Neuron (in vitro differentiated cells): ENCODE measurements around the gene DNAJB13.
"Not testable (repeated sequence)": the region's sequence is repeated elsewhere in the genome, so short reads cannot be mapped to it uniquely, and the experiment has no call there.

ENCODE experiments used
- H2AFZ ChIP-seq: one replicate; pipeline ENCODE4 v1.6.1; 2013; ENCODE audit warnings: low read depth, mild to moderate bottlenecking, inconsistent platforms, low read length, moderate library complexity
- H3K27me3 ChIP-seq: one replicate; pipeline ENCODE4 v1.6.1; 2013; ENCODE audit warnings: low read length; ENCODE audit not compliant: insufficient read depth
- H3K36me3 ChIP-seq: one replicate; pipeline ENCODE4 v1.6.1; 2013; ENCODE audit warnings: low read length; ENCODE audit not compliant: insufficient read depth
- H3K4me1 ChIP-seq: one replicate; pipeline ENCODE4 v1.6.1; 2013; ENCODE audit warnings: low read length; ENCODE audit not compliant: insufficient read depth
- H3K4me3 ChIP-seq: 2 replicates; pipeline ENCODE4 v1.5.1; 2013; ENCODE audit warnings: mild to moderate bottlenecking, low read length, moderate library complexity
- H3K9me3 ChIP-seq: one replicate; pipeline ENCODE4 v1.6.1; 2013; ENCODE audit warnings: low read length

The DNAJB13 gene

GRCh38 chr11:73950869-73951710, at the start of gene DNAJB13:
Gene DNAJB13, plus strand, starts transcription at chr11:73951026. Its CDS starts 44 bp downstream, at chr11:73951070.
- Histone ChIP-seq H3K27me3 (no peaks in the 10 kb centered on the region), H3K4me3 (peak within 1 kb of the TSS; percentile 7), H2AFZ (peak within 1 kb of the TSS; percentile 19), H3K36me3 (no peaks in the 10 kb centered on the region), H3K4me1 (peaks cover 6% of the 10 kb centered on the region), H3K9me3 (no peaks in the 10 kb centered on the region)

GRCh38 chr11:73902303-73902702, 48.5 kb upstream of the DNAJB13 start:
- H3K36me3 ChIP-seq: peaks cover 51% of the 10 kb centered on the region
- no peaks in the 10 kb centered on the region for H3K27me3 ChIP-seq
- H2AFZ ChIP-seq: no peak overlapping the region
- peaks cover 2% of the 10 kb centered on the region for H3K9me3 ChIP-seq
- H3K4me3 ChIP-seq: no peak overlapping the region
- H3K4me1 ChIP-seq: no peaks in the 10 kb centered on the region

GRCh38 chr11:73907191-73907590, 43.6 kb upstream of the DNAJB13 start:
- peaks cover 56% of the 10 kb centered on the region for H3K36me3 ChIP-seq

GRCh38 chr11:73912026-73912425, 38.8 kb upstream of the DNAJB13 start:
- no peak overlapping the region for H3K4me3 ChIP-seq
- peaks cover 74% of the 10 kb centered on the region for H3K36me3 ChIP-seq
- H3K9me3 ChIP-seq: no peaks in the 10 kb centered on the region
- H3K4me1 ChIP-seq: no peaks in the 10 kb centered on the region
- no peak overlapping the region for H2AFZ ChIP-seq
- no peaks in the 10 kb centered on the region for H3K27me3 ChIP-seq

More at GRCh38 chr11:73907191-73907590, 43.6 kb upstream of the DNAJB13 start:
- no peaks in the 10 kb centered on the region for H3K27me3 ChIP-seq
- H3K4me1 ChIP-seq: no peaks in the 10 kb centered on the region
- H3K4me3 ChIP-seq: no peak overlapping the region
- no peak overlapping the region for H2AFZ ChIP-seq
- no peaks in the 10 kb centered on the region for H3K9me3 ChIP-seq

- Histone ChIP-seq H3K9me3 (no peaks in the 10 kb centered on the region), H3K4me3 (no peak overlapping the region), H3K4me1 (no peaks in the 10 kb centered on the region), H3K36me3 (peaks cover 79% of the 10 kb centered on the region), H2AFZ (no peak overlapping the region), H3K27me3 (no peaks in the 10 kb centered on the region)
Measured at GRCh38 chr11:73913472-73913871, 37.4 kb upstream of the DNAJB13 start.

GRCh38 chr11:73914284-73914683, 36.5 kb upstream of the DNAJB13 start:
- H3K9me3 ChIP-seq: no peaks in the 10 kb centered on the region
- H3K4me3 ChIP-seq: no peak overlapping the region
- peaks cover 84% of the 10 kb centered on the region for H3K36me3 ChIP-seq
- no peaks in the 10 kb centered on the region for H3K27me3 ChIP-seq
- no peaks in the 10 kb centered on the region for H3K4me1 ChIP-seq
- no peak overlapping the region for H2AFZ ChIP-seq

- H3K27me3 ChIP-seq: no peaks in the 10 kb centered on the region
- H3K4me1 ChIP-seq: no peaks in the 10 kb centered on the region
- H3K9me3 ChIP-seq: no peaks in the 10 kb centered on the region
- H2AFZ ChIP-seq: no peak overlapping the region
- H3K4me3 ChIP-seq: no peak overlapping the region
- peaks cover 81% of the 10 kb centered on the region for H3K36me3 ChIP-seq
Measured at GRCh38 chr11:73916435-73916834, 34.4 kb upstream of the DNAJB13 start.

GRCh38 chr11:73921180-73921579, 29.6 kb upstream of the DNAJB13 start:
- Histone ChIP-seq H3K4me3 (no peak overlapping the region), H2AFZ (no peak overlapping the region), H3K9me3 (no peaks in the 10 kb centered on the region), H3K36me3 (peaks cover 61% of the 10 kb centered on the region), H3K4me1 (no peaks in the 10 kb centered on the region), H3K27me3 (no peaks in the 10 kb centered on the region)

- peaks cover 3% of the 10 kb centered on the region for H3K4me1 ChIP-seq
- no peaks in the 10 kb centered on the region for H3K27me3 ChIP-seq
- H3K36me3 ChIP-seq: peaks cover 68% of the 10 kb centered on the region
- H3K9me3 ChIP-seq: peaks cover 2% of the 10 kb centered on the region
- H3K4me3 ChIP-seq: no peak overlapping the region
- H2AFZ ChIP-seq: no peak overlapping the region
Measured at GRCh38 chr11:73929388-73929787, 21.4 kb upstream of the DNAJB13 start.

GRCh38 chr11:73931039-73931645, 19.7 kb upstream of the DNAJB13 start:
- H3K36me3 ChIP-seq: peaks cover 67% of the 10 kb centered on the region

GRCh38 chr11:73931951-73932350, 18.9 kb upstream of the DNAJB13 start:
- H2AFZ ChIP-seq: no peak overlapping the region
- peaks cover 5% of the 10 kb centered on the region for H3K9me3 ChIP-seq
- H3K4me1 ChIP-seq: peaks cover 3% of the 10 kb centered on the region
- peaks cover 62% of the 10 kb centered on the region for H3K36me3 ChIP-seq
- H3K4me3 ChIP-seq: no peak overlapping the region
- no peaks in the 10 kb centered on the region for H3K27me3 ChIP-seq

More at GRCh38 chr11:73931039-73931645, 19.7 kb upstream of the DNAJB13 start:
- Histone ChIP-seq H3K27me3 (no peaks in the 10 kb centered on the region), H3K4me3 (no peak overlapping the region), H3K4me1 (peaks cover 3% of the 10 kb centered on the region), H3K9me3 (peaks cover 5% of the 10 kb centered on the region), H2AFZ (no peak overlapping the region)

- Histone ChIP-seq H2AFZ (no peak overlapping the region), H3K36me3 (peaks cover 54% of the 10 kb centered on the region), H3K27me3 (no peaks in the 10 kb centered on the region), H3K4me1 (peaks cover 3% of the 10 kb centered on the region), H3K4me3 (no peak overlapping the region), H3K9me3 (peaks cover 5% of the 10 kb centered on the region)
Measured at GRCh38 chr11:73932781-73933180, 18.0 kb upstream of the DNAJB13 start.

- Histone ChIP-seq H3K9me3 (peaks cover 15% of the 10 kb centered on the region), H3K36me3 (peaks cover 37% of the 10 kb centered on the region)
- H3K4me1 ChIP-seq, H2AFZ ChIP-seq, H3K27me3 ChIP-seq, H3K4me3 ChIP-seq: not testable (repeated sequence)
Measured at GRCh38 chr11:73936047-73936446, 14.8 kb upstream of the DNAJB13 start.
